ENCODE measurements around the gene PPP1R16B. TPM values are rescaled to one million over a fixed set of nuclear protein-coding genes. Genes with fewer than 3 reads are reported as not detected.

The PPP1R16B gene
- total RNA-seq, 2 donors from 2014 or later: 1.3 to 1.9 TPM

GRCh38 chr20:38825901-38826625 is 20.6 kb downstream of the PPP1R16B start:
- TF ChIP-seq CTCF (IDR thresholded peaks at IDR 0.05) (no peak), POLR2AphosphoS5 (IDR thresholded peaks at IDR 0.05) (no peak), POLR2A (IDR thresholded peaks at IDR 0.05) (no peak)
- intact Hi-C loops (cut with DNase I): no loop called here
- Histone ChIP-seq H3K27me3 (replicated peaks; ENCODE audit: insufficient read depth) (no peaks in the 10 kb centered on the region), H3K36me3 (no peaks in the 10 kb centered on the region), H3K9me3 (no peaks in the 10 kb centered on the region), H3K4me3 (no peak overlapping the region), H3K4me1 (replicated peaks) (no peaks in the 10 kb centered on the region), H3K27ac (no peak overlapping the region)
- DNase-seq (ENCODE audit: low spot score): no peak
- WGBS: 16% methylated on average over 9 of the region's 9 CpGs

- H3K9me3 ChIP-seq: no peaks in the 10 kb centered on the region
Measured at GRCh38 chr20:38827770-38828281, 22.3 kb downstream of the PPP1R16B start.

GRCh38 chr20:38828514-38829295 is 23.2 kb downstream of the PPP1R16B start:
- no peaks in the 10 kb centered on the region for H3K27me3 ChIP-seq (replicated peaks; ENCODE audit: insufficient read depth)
- no peak for TF ChIP-seq POLR2AphosphoS5 (IDR thresholded peaks at IDR 0.05)
- 91% methylated on average over 6 of the region's 6 CpGs for WGBS
- no peak for DNase-seq (ENCODE audit: low spot score)
- no peaks in the 10 kb centered on the region for H3K36me3 ChIP-seq
- H3K9me3 ChIP-seq: no peaks in the 10 kb centered on the region
- no peaks in the 10 kb centered on the region for H3K4me1 ChIP-seq (replicated peaks)
- H3K27ac ChIP-seq: no peak overlapping the region
- H3K4me3 ChIP-seq: no peak overlapping the region
- intact Hi-C loops (cut with DNase I): no loop called here

More at GRCh38 chr20:38827770-38828281, 22.3 kb downstream of the PPP1R16B start:
- intact Hi-C loops (cut with DNase I): no loop called here
- 51% methylated on average over 7 of the region's 7 CpGs for WGBS
- Histone ChIP-seq H3K36me3 (no peaks in the 10 kb centered on the region), H3K27ac (no peak overlapping the region), H3K4me1 (replicated peaks) (no peaks in the 10 kb centered on the region), H3K27me3 (replicated peaks; ENCODE audit: insufficient read depth) (no peaks in the 10 kb centered on the region), H3K4me3 (no peak overlapping the region)
- TF ChIP-seq CTCF (IDR thresholded peaks at IDR 0.05) (no peak), POLR2AphosphoS5 (IDR thresholded peaks at IDR 0.05) (no peak), POLR2A (IDR thresholded peaks at IDR 0.05) (no peak)
- no peak for DNase-seq (ENCODE audit: low spot score)

GRCh38 chr20:38829296-38829875 is 23.9 kb downstream of the PPP1R16B start:
- Histone ChIP-seq H3K27me3 (replicated peaks; ENCODE audit: insufficient read depth) (no peaks in the 10 kb centered on the region), H3K4me3 (no peak overlapping the region), H3K9me3 (no peaks in the 10 kb centered on the region), H3K4me1 (replicated peaks) (no peaks in the 10 kb centered on the region), H3K27ac (no peak overlapping the region), H3K36me3 (no peaks in the 10 kb centered on the region)
- WGBS: 89% methylated on average over 7 of the region's 7 CpGs
- no peak for TF ChIP-seq POLR2A (IDR thresholded peaks at IDR 0.05)
- no peak for TF ChIP-seq CTCF (IDR thresholded peaks at IDR 0.05)
- TF ChIP-seq POLR2AphosphoS5 (IDR thresholded peaks at IDR 0.05): no peak
- intact Hi-C loops (cut with DNase I): no loop called here
- no peak for DNase-seq (ENCODE audit: low spot score)

- H3K9me3 ChIP-seq: no peaks in the 10 kb centered on the region
- TF ChIP-seq POLR2AphosphoS5 (IDR thresholded peaks at IDR 0.05) (no peak), CTCF (IDR thresholded peaks at IDR 0.05) (no peak), POLR2A (IDR thresholded peaks at IDR 0.05) (no peak)
- intact Hi-C loops (cut with DNase I): no loop called here
- DNase-seq (ENCODE audit: low spot score): no peak
- WGBS: 75% methylated on average over 1 of the region's 1 CpG
- no peaks in the 10 kb centered on the region for H3K36me3 ChIP-seq
- no peak overlapping the region for H3K4me3 ChIP-seq
- no peaks in the 10 kb centered on the region for H3K4me1 ChIP-seq (replicated peaks)
- no peak overlapping the region for H3K27ac ChIP-seq
- H3K27me3 ChIP-seq (replicated peaks; ENCODE audit: insufficient read depth): no peaks in the 10 kb centered on the region
Measured at GRCh38 chr20:38830356-38830755, 24.9 kb downstream of the PPP1R16B start.

Data from prostate gland (tissue), 2 donors.